HepG2 (cell line): ENCODE data around the gene DNAL4. TPM values are rescaled to one million over a fixed set of nuclear protein-coding genes. Genes with fewer than 3 reads are reported as not detected.

Source experiments
- DZIP1 ChIP-seq: sonication (generic); formaldehyde crosslinking; IDR thresholded peaks from 2 replicates; pipeline ENCODE4 v1.5.0; 2020; ENCODE audit warnings: mild to moderate bottlenecking, missing genetic modification reagents
- EHMT2 ChIP-seq: fragments of 200-600 bp; sonication (generic); IDR thresholded peaks from 2 replicates; pipeline ENCODE4 v1.7.0; 2017; ENCODE audit warnings: antibody characterized with exemption, low read depth, low read length, borderline replicate concordance
- ELF4 ChIP-seq: sonication (generic); formaldehyde crosslinking; IDR thresholded peaks from 2 replicates; pipeline ENCODE4 v1.5.0; 2020; ENCODE audit warnings: missing genetic modification reagents, mild to moderate bottlenecking, moderate library complexity, borderline replicate concordance
- HNRNPL ChIP-seq: fragments of 200-400 bp; formaldehyde crosslinking; IDR thresholded peaks from 2 replicates; pipeline ENCODE4 v1.6.1; 2017; ENCODE audit warnings: mild to moderate bottlenecking, low read depth, low read length
- ISL2 ChIP-seq: sonication (generic); formaldehyde crosslinking; IDR thresholded peaks from 2 replicates; pipeline ENCODE4 v1.5.0; 2020; ENCODE audit warnings: missing genetic modification reagents
- MTA1 ChIP-seq: sonication (generic); formaldehyde crosslinking; IDR thresholded peaks from 2 replicates; pipeline ENCODE4 v1.4.0; 2020; ENCODE audit warnings: missing genetic modification reagents, mild to moderate bottlenecking, borderline replicate concordance
- NBN ChIP-seq: fragments of 450-650 bp; conservative IDR thresholded peaks from 2 replicates; pipeline ENCODE4 v1.6.1; 2017
- TFE3 ChIP-seq: IDR thresholded peaks from 2 replicates; pipeline ENCODE4 v1.6.1; 2016
- THAP8 ChIP-seq: sonication (generic); formaldehyde crosslinking; IDR thresholded peaks from 2 replicates; pipeline ENCODE4 v1.5.1; 2020; ENCODE audit warnings: missing genetic modification reagents, mild to moderate bottlenecking, borderline replicate concordance
- U2AF2 ChIP-seq: fragments of 200-400 bp; formaldehyde crosslinking; IDR thresholded peaks from 2 replicates; pipeline ENCODE4 v1.6.1; 2017; ENCODE audit warnings: low read depth, mild to moderate bottlenecking, low read length
- WIZ ChIP-seq: sonication (generic); formaldehyde crosslinking; IDR thresholded peaks from 2 replicates; pipeline ENCODE4 v1.5.1; 2020; ENCODE audit warnings: mild to moderate bottlenecking, missing genetic modification reagents
- ZBTB14 ChIP-seq: sonication (generic); formaldehyde crosslinking; IDR thresholded peaks from 2 replicates; pipeline ENCODE4 v1.4.0; 2020; ENCODE audit warnings: missing genetic modification reagents
- ZHX2 ChIP-seq, 2 experiments: sonication (generic) in 1 of 2; formaldehyde crosslinking in 1 of 2; IDR thresholded peaks; 2 replicates each; pipeline versions ENCODE4 v1.6.1 to v1.9.0; 2014 to 2022; ENCODE audit warnings: antibody characterized with exemption in 1 of 2, borderline replicate concordance in 1 of 2, inconsistent platforms in 1 of 2, low read depth in 1 of 2, missing genetic modification reagents in 1 of 2
- ZMAT5 ChIP-seq: sonication (generic); formaldehyde crosslinking; IDR thresholded peaks from 2 replicates; pipeline ENCODE4 v1.5.0; 2020; ENCODE audit warnings: mild to moderate bottlenecking, low read depth, missing genetic modification reagents, borderline replicate concordance
- ZNF724P ChIP-seq: sonication (generic); formaldehyde crosslinking; IDR thresholded peaks from 2 replicates; pipeline ENCODE4 v1.8.0; 2022; ENCODE audit warnings: missing genetic modification reagents, borderline replicate concordance
- polyA plus RNA-seq, 8 experiments: library from polyadenylated mRNA; depleted of rRNA in 3 of 8; stranded (reverse) in 7 of 8; unstranded in 1 of 8; fragments of >200 nt; fragmentation: Illumina TruSeq in 4 of 8; extraction: Trizol in 4 of 8; gene quantifications; 2 replicates each; pipeline versions ENCODE4 v1.2.1 to v1.2.3, GENCODE V29; 2011 to 2016; ENCODE audit warnings: low read depth in 4 of 8, missing spikeins in 1 of 8, mixed read lengths in 1 of 8; ENCODE audit not compliant: insufficient read depth in 1 of 8
- total RNA-seq, 5 experiments: library from RNA; depleted of rRNA; stranded (reverse); fragments of >200 nt; fragmentation: Illumina TruSeq; extraction: Trizol; gene quantifications; 2 replicates each; pipeline ENCODE4 v1.2.3, GENCODE V29; 2016; ENCODE audit warnings: low read depth in 1 of 5

DNAL4 gene
- total and polyA plus RNA-seq, 2 of the 13 experiments (the other 11 are each of a cell fraction or from before 2014, with no cell fraction given): 8.0 to 10.7 TPM

GRCh38 chr22:38755155-38755910 lies 38.6 kb downstream of the DNAL4 start (continued):
- peak; percentile 33; the same call in 1 of the 2 replicates for TF ChIP-seq ZHX2 (IDR thresholded peaks at IDR 0.05; ENCODE audit: low read depth)
- no peak for TF ChIP-seq ZHX2 (CRISPR knock-in tag; IDR thresholded peaks at IDR 0.05; ENCODE audit: borderline replicate concordance)
- no peak; the same call in 1 of the 2 replicates for TF ChIP-seq ZBTB14 (CRISPR knock-in tag)
- no peak for TF ChIP-seq DZIP1 (CRISPR knock-in tag)
- TF ChIP-seq ELF4 (CRISPR knock-in tag): no peak
- no peak for TF ChIP-seq ZMAT5 (CRISPR knock-in tag)
- peak; percentile 94 for TF ChIP-seq HNRNPL
- TF ChIP-seq ISL2: no peak
- TF ChIP-seq NBN: no peak
- TF ChIP-seq EHMT2: no peak
- peak; percentile 45; the same call in 1 of the 2 replicates for TF ChIP-seq ZNF724P
- TF ChIP-seq TFE3: peak; percentile 51; the same call in 1 of the 2 replicates
- TF ChIP-seq WIZ (CRISPR knock-in tag): peak; percentile 33; the same call in 1 of the 2 replicates
- TF ChIP-seq U2AF2: no peak
- no peak for TF ChIP-seq THAP8 (CRISPR knock-in tag)
- TF ChIP-seq MTA1: peak; percentile 87
